Sigmoid colon (tissue), 7 donors: ENCODE measurements around the gene ITPKA. TPM values are rescaled to one million over a fixed set of nuclear protein-coding genes. Genes with fewer than 3 reads are reported as not detected.

Experiments used
- DNase-seq: peaks from one replicate; pipeline ENCODE4 v3.0.0-alpha.2; 2019
- H3K27ac ChIP-seq, 4 donors: fragments of 200-600 bp; sonication (generic); one replicate each; pipeline ENCODE4 v1.5.1; 2016 to 2019; ENCODE audit warnings: mild to moderate bottlenecking in 1 of 4
- H3K27me3 ChIP-seq, 3 donors: fragments of 200-600 bp; sonication (generic); one replicate each; pipeline ENCODE4 v1.5.1; 2019; ENCODE audit warnings: mild to moderate bottlenecking in 1 of 3
- H3K36me3 ChIP-seq, 4 donors: fragments of 200-600 bp; sonication (generic); one replicate each; pipeline ENCODE4 v1.5.1; 2016 to 2019
- H3K4me1 ChIP-seq, 4 donors: fragments of 200-600 bp; sonication (generic); one replicate each; pipeline ENCODE4 v1.5.1; 2017 to 2019
- H3K4me3 ChIP-seq, 4 donors: fragments of 200-600 bp; sonication (generic); one replicate each; pipeline ENCODE4 v1.5.1; 2017 to 2019; ENCODE audit warnings: mild to moderate bottlenecking in 2 of 4, moderate library complexity in 1 of 4
- H3K9me3 ChIP-seq, 4 donors: fragments of 200-600 bp in 3 of 4; sonication (generic) in 3 of 4; one replicate each; pipeline versions ENCODE4 v1.5.1 to v1.6.1; 2013 to 2019
- CTCF ChIP-seq, 4 experiments: fragments of 450-650 bp in 3 of 4; fragments of 200-600 bp in 1 of 4; IDR thresholded peaks; one replicate each; pipeline ENCODE4 v1.5.1; 2016 to 2019; ENCODE audit warnings: antibody characterized with exemption in 4 of 4, mild to moderate bottlenecking in 3 of 4, moderate library complexity in 2 of 4
- EP300 ChIP-seq, 4 donors: sonication (generic); formaldehyde crosslinking; IDR thresholded peaks; one replicate each; pipeline ENCODE4 v1.6.1; 2017; ENCODE audit warnings: antibody characterized with exemption in 4 of 4
- POLR2A ChIP-seq, 2 donors: fragments of 450-650 bp; IDR thresholded peaks; one replicate each; pipeline ENCODE4 v1.6.1; 2016; ENCODE audit warnings: antibody characterized with exemption in 2 of 2, mild to moderate bottlenecking in 2 of 2, moderate library complexity in 2 of 2
- POLR2AphosphoS5 ChIP-seq, 4 donors: sonication (generic); formaldehyde crosslinking; IDR thresholded peaks; one replicate each; pipeline ENCODE4 v1.6.1; 2017; ENCODE audit warnings: antibody characterized with exemption in 4 of 4
- WGBS, 2 donors: extraction: QIAGEN DNeasy Blood & Tissue Kit; methylation state at CpG; one replicate each; pipeline ENCODE4 v1.1.7; 2013; 5-methylcytosine and 5-hydroxymethylcytosine counted together
- intact Hi-C: fragments of 100-400 bp; cut with DNase I; formaldehyde crosslinking; loops from one replicate; pipeline ENCODE4 v1.15.1; 2023
- polyA plus RNA-seq, 3 donors: library from polyadenylated mRNA; stranded (reverse); fragments of 200-250 nt; gene quantifications; one replicate each; pipeline ENCODE4 v1.2.3, GENCODE V29; 2013
- total RNA-seq, 4 donors: library from RNA; depleted of rRNA; stranded (reverse); fragments of >200 nt; gene quantifications; one replicate each; pipeline ENCODE4 v1.1.0, GENCODE V29; 2016
- donor health status: healthy with polysubstance abuse.
- donor health status: Bipolar disorder and iron deficiency.
- donor health status: healthy.

ITPKA gene
- total and polyA plus RNA-seq, 7 donors, result 0.49 to 52.9 (median 6.4) TPM; not detected in 1

DNA sequence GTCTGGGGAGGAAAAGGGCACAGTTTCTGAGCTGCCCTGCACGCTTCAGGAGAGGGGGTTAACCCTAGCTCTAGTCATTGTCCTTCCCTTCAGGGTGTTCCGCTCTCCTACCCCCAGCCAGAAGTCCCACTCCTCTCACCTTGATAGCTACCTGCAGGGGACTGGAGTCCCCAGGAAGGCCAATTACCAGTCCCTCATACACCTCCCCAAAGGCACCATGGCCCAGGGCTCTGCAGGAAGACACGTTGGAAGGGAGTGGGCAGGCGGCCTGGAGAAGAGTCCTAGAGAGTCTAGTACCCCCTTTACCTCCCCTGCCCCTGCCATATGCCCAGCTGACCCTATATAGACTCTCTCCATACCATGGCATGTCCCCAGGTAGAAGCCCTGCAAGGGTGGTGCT, 12.1 kb downstream of the ITPKA start:
- H3K27ac ChIP-seq, result no peak overlapping the region
- no peaks in the 10 kb centered on the region for H3K9me3 ChIP-seq
- no peak for DNase-seq
- intact Hi-C loops, result no loop called here
- no peaks in the 10 kb centered on the region for H3K36me3 ChIP-seq
- H3K4me1 ChIP-seq, result peaks cover 0 to 22% (median 19%) of the 10 kb centered on the region in 4 donors
- H3K27me3 ChIP-seq, result peaks cover 14 to 47% (median 32%) of the 10 kb centered on the region in 3 donors
- no peak for TF ChIP-seq EP300 (IDR thresholded peaks at IDR 0.05)
- TF ChIP-seq CTCF (IDR thresholded peaks at IDR 0.05), result no peak
- TF ChIP-seq POLR2AphosphoS5 (IDR thresholded peaks at IDR 0.05), result no peak
- TF ChIP-seq POLR2A (IDR thresholded peaks at IDR 0.05), result no peak
- 95 to 96% methylated on average over 4 of the region's 4 CpGs for WGBS, 2 donors
- H3K4me3 ChIP-seq, result no peak overlapping the region

- WGBS, 2 donors, result 65 to 75% methylated on average over 10 of the region's 10 CpGs
- Histone ChIP-seq H3K4me1 (peaks cover 0 to 19% (median 18%) of the 10 kb centered on the region in 4 donors), H3K27me3 (peaks cover 17 to 47% (median 32%) of the 10 kb centered on the region in 3 donors), H3K27ac (no peak overlapping the region), H3K36me3 (no peaks in the 10 kb centered on the region), H3K4me3 (no peak overlapping the region), H3K9me3 (no peaks in the 10 kb centered on the region)
- no peak for DNase-seq
- TF ChIP-seq POLR2AphosphoS5 (IDR thresholded peaks at IDR 0.05) (no peak), POLR2A (IDR thresholded peaks at IDR 0.05) (no peak), EP300 (IDR thresholded peaks at IDR 0.05) (no peak), CTCF (IDR thresholded peaks at IDR 0.05) (no peak)
- intact Hi-C loops, result no loop called here
Observed at GRCh38 chr15:41506796-41507341, 13.2 kb downstream of the ITPKA start.

GRCh38 chr15:41507820-41508290, 14.2 kb downstream of the ITPKA start:
- Histone ChIP-seq H3K27me3 (peaks cover 21 to 47% (median 32%) of the 10 kb centered on the region in 3 donors), H3K36me3 (no peaks in the 10 kb centered on the region), H3K9me3 (no peaks in the 10 kb centered on the region), H3K4me3 (no peak overlapping the region), H3K4me1 (peaks cover 0 to 19% (median 18%) of the 10 kb centered on the region in 4 donors), H3K27ac (no peak overlapping the region)
- DNase-seq, result no peak
- TF ChIP-seq EP300 (IDR thresholded peaks at IDR 0.05) (no peak), POLR2A (IDR thresholded peaks at IDR 0.05) (no peak), POLR2AphosphoS5 (IDR thresholded peaks at IDR 0.05) (no peak), CTCF (IDR thresholded peaks at IDR 0.05) (no peak)
- intact Hi-C loops, result no loop called here
- 18 to 71% methylated on average over 7 of the region's 7 CpGs for WGBS, 2 donors

GRCh38 chr15:41510728-41511127, 17.1 kb downstream of the ITPKA start:
- H3K27ac ChIP-seq, result no peak overlapping the region
- WGBS, 2 donors, result 50 to 72% methylated on average over 7 of the region's 7 CpGs
- H3K4me3 ChIP-seq, result no peak overlapping the region

DNA sequence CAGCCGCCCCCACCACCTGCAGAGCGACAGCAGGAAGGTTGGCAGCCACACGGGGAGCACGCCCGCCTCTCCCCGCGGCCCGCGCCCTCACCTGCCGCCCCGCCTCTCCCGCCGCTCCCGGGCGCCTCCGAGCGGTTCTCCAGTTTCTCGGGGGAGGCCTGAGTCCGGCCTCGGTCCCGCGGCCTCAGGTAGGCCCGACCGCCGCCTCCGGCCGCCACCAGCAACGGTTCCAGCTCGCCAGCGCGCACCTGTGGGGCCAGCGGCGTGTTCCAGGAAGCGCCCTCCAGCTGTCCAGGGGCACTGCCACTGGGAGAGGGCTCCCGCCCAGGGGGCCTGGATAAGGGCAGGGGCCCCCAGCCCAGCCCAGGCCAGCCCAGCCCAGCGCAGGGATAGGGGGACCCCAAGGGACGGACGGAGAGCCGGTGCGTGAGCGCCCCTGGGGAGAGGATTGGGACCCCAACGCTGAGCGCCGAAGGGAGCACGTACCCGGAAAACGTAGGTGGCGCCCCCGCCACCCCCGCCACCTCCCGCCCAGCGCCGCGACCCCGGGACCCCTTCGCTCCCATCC, 17.7 kb downstream of the ITPKA start:
- Histone ChIP-seq H3K27me3 (peaks cover 28 to 44% (median 35%) of the 10 kb centered on the region in 3 donors), H3K4me1 (peaks cover 0 to 28% (median 27%) of the 10 kb centered on the region in 4 donors), H3K9me3 (no peaks in the 10 kb centered on the region), H3K4me3 (peak overlapping the region in 3 of 4 donors; percentile 7 to 36 (median 35)), H3K36me3 (no peaks in the 10 kb centered on the region), H3K27ac (no peak overlapping the region)
- 4 to 6% methylated on average over 56 of the region's 56 CpGs for WGBS, 2 donors
- no peak for DNase-seq
- intact Hi-C loops, result no loop called here
- TF ChIP-seq POLR2A (IDR thresholded peaks at IDR 0.05), result no peak
- TF ChIP-seq EP300 (IDR thresholded peaks at IDR 0.05), result no peak
- no peak for TF ChIP-seq CTCF (IDR thresholded peaks at IDR 0.05)
- no peak for TF ChIP-seq POLR2AphosphoS5 (IDR thresholded peaks at IDR 0.05)

More at GRCh38 chr15:41510728-41511127, 17.1 kb downstream of the ITPKA start:
- DNase-seq, result no peak
- H3K4me1 ChIP-seq, result peaks cover 0 to 28% (median 27%) of the 10 kb centered on the region in 4 donors
- TF ChIP-seq POLR2AphosphoS5 (IDR thresholded peaks at IDR 0.05), result no peak
- H3K9me3 ChIP-seq, result no peaks in the 10 kb centered on the region
- no peaks in the 10 kb centered on the region for H3K36me3 ChIP-seq
- H3K27me3 ChIP-seq, result peaks cover 28 to 44% (median 35%) of the 10 kb centered on the region in 3 donors
- intact Hi-C loops, result no loop called here
